Stimulated activated CD4-positive, alpha-beta T cell treated with anti-CD3 and anti-CD28 coated beads, Interleukin-1b, Interleukin-23, amount 100 ng/mL, for 1 hour (primary cell): ENCODE results near the gene ZDHHC12.

ENCODE experiments used
- DNase-seq, 2 donors: peaks; one replicate each; pipeline ENCODE4 v3.0.0-alpha.2; 2020; ENCODE audit warnings: low read depth in 2 of 2

Gene ZDHHC12

DNA sequence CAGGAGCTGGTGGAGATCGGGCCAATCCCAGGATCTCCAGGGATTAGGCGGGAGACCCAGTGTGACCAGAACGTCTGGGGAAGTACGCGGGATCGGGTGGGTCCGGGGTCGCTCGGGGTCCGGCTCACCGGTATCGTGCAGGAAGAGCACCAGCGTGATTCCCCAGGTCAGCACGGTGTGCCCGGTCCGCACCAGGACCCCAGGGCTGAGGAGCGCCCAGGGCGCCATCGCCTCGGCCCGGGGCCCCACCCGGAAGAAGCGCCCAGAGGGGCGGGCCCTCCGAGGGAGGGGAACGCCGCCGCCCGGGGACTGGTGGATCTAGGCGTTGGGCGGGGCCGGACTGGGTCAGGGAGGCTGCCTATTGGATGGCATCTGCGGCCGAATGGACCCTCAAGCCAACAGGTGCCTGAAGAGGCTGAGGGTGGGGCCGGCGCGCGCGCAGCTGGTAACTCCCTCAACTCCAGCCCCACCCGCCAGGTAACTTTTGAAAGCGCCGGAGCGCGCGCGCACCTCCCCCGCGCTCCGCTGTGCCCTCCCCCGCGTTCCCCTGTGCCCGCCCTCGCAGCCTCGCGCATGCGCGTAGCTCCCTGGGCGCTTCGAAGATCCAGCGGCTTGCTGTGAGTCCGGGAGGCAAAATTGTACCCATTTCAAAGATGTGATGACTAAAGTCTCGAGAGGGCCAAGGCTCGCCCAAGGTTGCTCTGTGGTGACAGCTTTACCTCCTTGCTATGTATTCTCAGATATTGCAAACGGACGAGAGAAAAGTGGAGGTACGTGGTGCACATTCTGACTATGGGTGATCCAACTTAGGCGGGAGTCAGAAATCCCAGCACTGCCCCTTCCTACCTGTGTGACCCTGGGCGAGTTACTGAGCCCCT lies at the start of gene ZDHHC12:
ZDHHC12 (minus strand) TSS at position 262 of the 878 bp plus-strand sequence; CDS start at position 228, 34 bp downstream.
- DNase-seq, result peak; percentile 95 to 99

GRCh38 chr9:128773049-128773448 lies 49.1 kb upstream of the ZDHHC12 start:
- no peak for DNase-seq

GRCh38 chr9:128771745-128772519 lies 48.0 kb upstream of the ZDHHC12 start, which contains the start of gene ZER1:
ZER1 (minus strand) TSS chr9:128771927; CDS start chr9:128755565, 16,362 bp downstream.
- DNase-seq, result peak; percentile 81 to 94

GRCh38 chr9:128771094-128771721 lies 47.3 kb upstream of the ZDHHC12 start:
- DNase-seq, result no peak

GRCh38 chr9:128770286-128771030 lies 46.5 kb upstream of the ZDHHC12 start:
- DNase-seq, result no peak

- DNase-seq, result no peak
Measured at GRCh38 chr9:128768606-128769005, 44.7 kb upstream of the ZDHHC12 start.

GRCh38 chr9:128765499-128765898 lies 41.6 kb upstream of the ZDHHC12 start:
- DNase-seq, result no peak

DNA sequence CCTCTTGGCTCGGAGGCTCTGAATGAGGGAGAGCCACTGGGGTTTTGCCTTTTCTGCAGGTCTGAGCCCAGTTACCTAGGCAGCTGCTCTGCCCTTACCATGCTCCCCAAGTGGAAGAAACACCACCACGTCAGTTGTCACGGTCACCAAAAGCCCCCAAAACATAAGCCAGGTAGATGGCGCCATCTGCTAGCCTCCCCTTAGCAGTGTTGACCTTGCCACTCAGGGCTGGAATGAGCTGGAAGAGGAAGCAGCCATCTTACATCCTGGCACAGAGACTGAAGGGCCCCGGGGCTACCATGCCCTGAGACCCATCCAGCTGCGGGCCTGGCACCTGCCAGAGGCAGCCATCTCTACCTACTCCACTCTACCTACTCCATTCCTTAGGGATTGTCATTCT lies 40.4 kb upstream of the ZDHHC12 start:
- no peak for DNase-seq

DNA sequence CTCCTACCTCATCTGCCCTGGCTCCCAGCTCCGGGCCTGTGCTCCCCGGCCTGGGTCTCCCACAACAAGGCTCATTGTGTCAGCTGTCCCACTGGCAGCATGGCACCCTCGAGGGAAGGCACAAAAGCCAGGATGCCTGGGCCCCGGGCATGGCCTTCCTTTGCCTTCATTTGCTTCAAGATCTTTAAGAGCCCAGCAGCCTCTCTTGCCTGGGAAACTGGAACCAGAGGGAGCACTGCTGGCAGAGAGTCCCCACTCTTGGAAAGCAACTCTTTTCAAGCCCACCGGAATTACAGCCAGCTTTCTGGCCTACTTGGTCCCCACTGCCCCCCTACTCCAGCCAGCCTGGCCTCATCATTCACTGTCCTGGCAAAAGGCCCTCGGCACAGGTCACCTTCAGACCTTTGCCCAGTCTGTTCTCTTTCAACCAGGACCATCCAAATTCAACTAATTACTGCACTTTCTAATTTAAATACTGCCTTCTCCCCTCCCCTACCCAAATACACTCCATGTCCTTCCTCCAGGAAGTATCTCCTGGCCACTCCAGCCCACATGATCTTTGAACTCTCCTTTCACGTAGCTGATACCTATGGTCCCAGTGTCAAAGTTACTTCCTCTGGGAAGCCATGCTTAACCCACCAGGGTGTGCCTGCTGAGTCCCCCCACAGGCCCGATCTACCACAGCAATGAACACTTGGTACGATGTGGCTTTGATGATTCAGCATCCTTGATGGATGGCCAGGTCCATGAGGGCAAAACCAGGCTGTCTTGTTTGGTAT lies 38.9 kb upstream of the ZDHHC12 start:
- no peak for DNase-seq

DNA sequence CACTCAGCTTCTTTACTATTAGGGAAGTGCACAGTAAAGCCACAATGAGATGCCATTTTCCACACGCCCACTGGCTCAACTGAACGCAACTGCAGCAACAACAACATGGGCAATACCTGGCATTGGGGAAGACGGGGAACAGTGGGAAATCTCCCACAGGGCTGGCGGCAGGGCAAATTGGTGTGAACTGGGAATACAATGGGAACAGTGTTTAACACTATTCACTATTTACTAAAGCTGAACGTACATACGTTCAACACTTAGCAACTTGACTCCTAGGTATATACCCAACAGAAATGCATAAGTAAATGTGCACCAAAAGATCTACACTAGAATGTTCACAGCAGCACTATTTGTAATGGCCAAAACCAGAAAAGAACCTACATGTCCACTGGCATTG lies 33.7 kb upstream of the ZDHHC12 start:
- DNase-seq, result no peak

GRCh38 chr9:128753627-128754026 lies 29.7 kb upstream of the ZDHHC12 start:
- no peak for DNase-seq

DNA sequence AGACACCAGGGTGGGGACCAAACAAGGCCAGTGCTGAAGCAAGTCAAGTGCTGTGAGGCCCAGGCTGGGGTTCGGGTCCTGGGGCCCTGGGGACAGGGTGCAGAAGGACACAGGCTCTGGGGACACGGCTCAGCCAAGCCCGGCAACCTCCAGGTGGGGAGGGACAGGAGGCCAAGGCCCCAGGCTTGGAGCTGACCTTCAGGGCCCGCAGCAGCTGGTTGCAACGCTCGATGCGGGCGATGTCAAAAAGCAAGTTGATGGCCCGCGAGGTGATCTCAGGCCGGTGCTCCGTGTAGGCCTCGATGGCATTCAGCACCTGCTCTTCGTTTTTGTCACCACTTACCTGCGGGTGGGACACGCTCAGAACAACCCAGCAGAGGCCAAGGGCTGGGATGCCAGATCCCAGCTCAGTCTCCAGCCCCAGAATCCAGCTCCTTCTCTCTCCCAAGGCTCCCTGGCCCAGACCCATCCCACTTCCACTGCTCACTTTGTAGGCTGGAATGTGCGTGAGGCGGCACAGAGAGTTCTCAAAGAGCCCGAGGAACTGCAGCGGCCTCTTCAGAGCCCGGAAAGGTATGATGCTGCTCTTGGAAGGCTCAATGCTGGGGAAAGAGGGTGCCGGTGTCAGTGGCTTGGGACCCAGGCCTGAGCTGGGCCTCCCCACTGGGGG lies 27.1 kb upstream of the ZDHHC12 start:
- DNase-seq, result no peak

GRCh38 chr9:128747241-128747640 lies 23.3 kb upstream of the ZDHHC12 start:
- no peak for DNase-seq

DNA sequence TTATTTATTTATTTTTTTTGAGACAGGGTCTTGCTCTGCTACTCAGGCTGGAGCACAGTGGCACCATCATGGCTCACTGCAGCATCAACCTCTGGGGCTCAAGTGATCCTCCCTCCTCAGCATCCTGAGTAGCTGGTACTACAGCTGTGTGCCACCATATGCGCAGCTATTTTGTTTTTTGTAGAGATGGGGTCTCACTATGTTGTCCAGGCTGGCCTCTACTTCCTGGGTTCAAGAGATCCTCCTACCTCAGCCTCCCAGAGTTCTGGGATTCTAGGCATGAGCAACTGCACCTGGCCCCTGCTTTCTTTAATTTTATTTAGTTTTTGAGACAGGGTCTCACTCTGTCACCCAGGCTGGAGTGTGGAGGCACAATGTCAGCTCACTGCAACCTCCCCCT lies 19.5 kb upstream of the ZDHHC12 start:
- no peak for DNase-seq

GRCh38 chr9:128742401-128742800 lies 18.5 kb upstream of the ZDHHC12 start:
- DNase-seq, result no peak

DNA sequence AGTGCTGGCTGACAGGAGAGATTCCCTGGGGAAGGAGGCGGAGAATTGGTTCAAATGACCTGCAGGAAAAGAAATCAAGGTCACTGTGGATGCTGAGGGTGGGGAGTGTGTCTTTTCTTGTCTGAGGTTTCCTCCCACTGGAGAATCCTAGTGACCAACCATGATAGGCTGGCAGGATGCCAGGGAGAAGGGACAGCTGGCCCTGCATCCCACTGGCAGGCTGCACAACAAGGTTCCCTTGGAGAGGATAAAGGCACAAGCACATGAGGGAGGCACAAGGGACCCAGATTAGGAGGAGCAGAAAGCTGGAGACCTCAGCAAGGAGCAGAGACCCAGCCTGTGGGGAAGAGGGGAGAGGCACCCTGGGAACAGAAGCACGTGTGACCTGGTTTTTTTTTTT lies 11.4 kb upstream of the ZDHHC12 start:
- DNase-seq, result no peak

- no peak for DNase-seq
Measured at GRCh38 chr9:128733256-128733655, 9.3 kb upstream of the ZDHHC12 start.

- no peak for DNase-seq
Measured at GRCh38 chr9:128732576-128732975, 8.6 kb upstream of the ZDHHC12 start.

DNA sequence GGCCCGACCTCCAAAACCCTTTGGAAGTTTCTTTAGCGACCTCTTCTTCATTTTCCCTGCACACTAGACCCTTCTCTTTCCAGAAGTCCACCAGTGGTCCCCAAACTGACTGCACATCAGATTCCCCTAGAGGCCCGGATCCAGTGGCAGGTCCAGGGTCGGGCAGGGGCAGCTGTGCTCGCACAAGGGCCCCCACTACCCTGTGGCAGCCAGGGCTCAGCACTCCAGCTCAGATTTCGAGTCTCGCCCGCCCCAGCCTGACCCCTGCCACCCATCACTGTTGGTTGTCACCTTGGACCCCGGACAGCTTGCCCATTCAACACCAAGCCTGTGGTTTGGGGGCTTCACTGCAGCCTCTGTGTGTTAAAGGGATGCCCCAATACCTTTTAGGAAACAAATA lies 7.8 kb upstream of the ZDHHC12 start:
- DNase-seq, result no peak

GRCh38 chr9:128731093-128731492 lies 7.2 kb upstream of the ZDHHC12 start:
- DNase-seq, result no peak
